Mucosa of descending colon (tissue), 3 donors: ENCODE results near the gene ENSA. TPM values are rescaled to one million over a fixed set of nuclear protein-coding genes. Genes with fewer than 3 reads are reported as not detected.

ENCODE experiments used
- ATAC-seq: fragments of 200-7000 bp; cut with Tn5 transposase; one replicate; pipeline ENCODE4 v1.9.1; 2020; ENCODE audit warnings: mild to moderate bottlenecking, moderate library complexity
- DNase-seq, 3 donors: peaks; one replicate each; pipeline ENCODE4 v3.0.0-alpha.2; 2020
- H3K36me3 ChIP-seq: fragments of 200-600 bp; one replicate; pipeline ENCODE4 v1.8.0; 2021; ENCODE audit warnings: low read depth, mild to moderate bottlenecking
- H3K4me1 ChIP-seq: fragments of 200-600 bp; one replicate; pipeline ENCODE4 v1.8.0; 2021; ENCODE audit warnings: low read depth, mild to moderate bottlenecking
- H3K4me3 ChIP-seq: fragments of 200-600 bp; one replicate; pipeline ENCODE4 v1.8.0; 2021; ENCODE audit warnings: mild to moderate bottlenecking
- H3K9me3 ChIP-seq: fragments of 200-600 bp; one replicate; pipeline ENCODE4 v1.8.0; 2021; ENCODE audit warnings: mild to moderate bottlenecking
- CTCF ChIP-seq: fragments of 200-600 bp; IDR thresholded peaks from one replicate; pipeline ENCODE4 v1.8.0; 2022; ENCODE audit warnings: antibody characterized with exemption, mild to moderate bottlenecking
- intact Hi-C, 2 donors: fragments of 100-400 bp; cut with DNase I in 1 of 2; cut with micrococcal nuclease in 1 of 2; formaldehyde crosslinking; loops; one replicate each; pipeline versions ENCODE4 v1.11.0 to v1.11.1; 2022; cut with DNase I, micrococcal nuclease
- total RNA-seq, 3 donors: library from RNA; stranded (reverse); fragmentation: NEBNext Ultra II Directional in 2 of 3; extraction: Animal tissue kit (Norgen Biotek cat#: 25700) in 2 of 3; gene quantifications; one replicate each; pipeline versions ENCODE4 v1.2.1 to v1.2.4, GENCODE V29; 2021 to 2023
- donor health status: DM: no; HTN: no; CAD: no; lungs with moderate emphysema.
- donor health status: DM: no; HTN: no; CAD: no.
- donor health status: DM: no; HTN: yes; CAD: no.

The ENSA gene
- total RNA-seq, 3 donors from 2014 or later = 174 to 213 (median 194) TPM

- Histone ChIP-seq H3K4me1 (peaks cover 52% of the 10 kb centered on the region), H3K36me3 (no peaks in the 10 kb centered on the region), H3K4me3 (no peak overlapping the region), H3K9me3 (no peaks in the 10 kb centered on the region)
- intact Hi-C loops = no loop called here
- TF ChIP-seq CTCF = no peak
- ATAC-seq (no peak), DNase-seq (no peak)
These were observed 56.3 kb downstream of the ENSA start for GRCh38 chr1:150572918-150573647.

Other genes starting within 250 kb of the ENSA start
- gene TARS2, start 142.2 kb downstream of the ENSA start, total RNA-seq = 10 to 100 TPM; 15.9 to 20.2 (median 20.0) TPM
- 10 to 100 TPM in 1 of 3 donors, 1 to 10 TPM in 2; 3.4 to 11.0 (median 8.8) TPM for gene ECM1, start 121.5 kb downstream of the ENSA start, total RNA-seq
- gene FALEC, start 113.9 kb downstream of the ENSA start, total RNA-seq = not detected
- 10 to 100 TPM in 2 of 3 donors, 1 to 10 TPM in 1; 3.4 to 37.1 (median 10.2) TPM for gene ADAMTSL4, start 80.2 kb downstream of the ENSA start, total RNA-seq
- 100 to 1,000 TPM; 221 to 258 (median 236) TPM for gene MCL1, start 50.0 kb downstream of the ENSA start, total RNA-seq
- gene GOLPH3L, start 67.5 kb upstream of the ENSA start, total RNA-seq = 100 to 1,000 TPM in 1 of 3 donors, 10 to 100 TPM in 2; 62.8 to 105 (median 69.4) TPM
- gene HORMAD1, start 91.3 kb upstream of the ENSA start, total RNA-seq = 1 to 10 TPM in 2 of 3 donors, under 1 TPM in 1; 0.82 to 1.4 (median 1.3) TPM
- 100 to 1,000 TPM; 290 to 577 (median 544) TPM for gene CTSS, start 136.2 kb upstream of the ENSA start, total RNA-seq
- 10 to 100 TPM; 15.4 to 64.0 (median 30.3) TPM for gene CTSK, start 178.6 kb upstream of the ENSA start, total RNA-seq
- 10 to 100 TPM; 42.1 to 54.6 (median 42.7) TPM for gene ARNT, start 247.0 kb upstream of the ENSA start, total RNA-seq